ENCODE data around the gene GPN3. TPM values are rescaled to one million over a fixed set of nuclear protein-coding genes. Genes with fewer than 3 reads are reported as not detected.

Gene GPN3
- total RNA-seq, result 50.3 and 55.5 TPM in 2 replicates

DNA sequence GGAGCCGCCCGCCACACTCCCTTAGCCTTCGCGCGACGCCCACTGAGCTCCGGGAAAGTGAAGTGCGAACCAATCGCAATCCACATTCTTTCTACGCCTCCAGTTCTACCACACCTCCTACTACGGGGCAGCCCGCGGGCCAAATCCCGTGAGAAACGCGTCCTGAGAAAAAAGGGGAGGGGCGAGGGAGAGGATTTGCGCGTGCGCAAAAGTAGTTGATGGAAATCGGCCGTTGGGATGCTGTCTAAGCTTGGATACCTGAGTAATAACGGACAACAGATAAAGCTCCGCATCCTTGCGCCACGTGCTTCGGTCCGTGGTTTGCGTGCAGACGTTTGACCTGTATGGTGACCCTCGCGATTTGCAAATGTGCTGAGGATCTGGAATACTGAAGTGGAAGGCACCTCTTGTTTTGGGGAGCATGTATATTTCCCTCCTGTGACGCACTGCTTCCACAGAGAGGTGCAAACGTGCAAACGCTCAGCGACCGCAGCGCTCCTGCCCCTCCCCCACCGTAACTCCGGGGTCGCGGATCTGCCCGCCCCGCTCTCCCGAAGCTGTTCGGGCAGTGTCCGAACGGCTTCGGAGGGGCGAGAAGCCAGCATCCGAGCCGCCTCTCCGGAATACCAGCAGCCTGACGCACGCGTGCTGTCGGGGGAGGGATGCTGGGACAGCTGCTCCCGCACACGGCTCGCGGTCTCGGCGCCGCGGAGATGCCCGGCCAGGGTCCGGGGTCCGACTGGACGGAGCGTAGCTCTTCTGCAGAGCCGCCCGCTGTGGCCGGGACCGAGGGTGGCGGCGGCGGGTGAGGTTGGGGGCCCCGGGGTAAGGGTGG is at the start of gene GPN3, which contains the start of gene FAM216A:
Gene GPN3 (minus strand): TSS at position 44 of the 835 bp plus-strand sequence. CDS start 54 bp downstream, outside the sequence.
Gene FAM216A (plus strand): TSS at position 632 of the 835 bp plus-strand sequence. CDS start 31 bp downstream, at position 663.
- Mint-ChIP-seq H3K9me3 (no peaks in the 10 kb centered on the region), H3K36me3 (ENCODE audit: low read depth) (peaks cover 19% of the 10 kb centered on the region), H3K4me1 (ENCODE audit: low read depth) (peaks cover 31% of the 10 kb centered on the region), H3K27me3 (ENCODE audit: insufficient read depth) (no peaks in the 10 kb centered on the region), H3K27ac (peak within 1 kb of the TSS; percentile 95), H3K4me3 (peak within 1 kb of the TSS; percentile 96)
- intact Hi-C loops (cut with micrococcal nuclease), result loop anchor here (1.0 to 10.0 kb wide), 14 partner anchors 18 to 356 kb away; partner anchors contain the start of genes ANAPC7, ARPC3, ATP2A2 and PPP1CC
- DNase-seq (ENCODE audit: low spot score), result peak; percentile 96

DNA sequence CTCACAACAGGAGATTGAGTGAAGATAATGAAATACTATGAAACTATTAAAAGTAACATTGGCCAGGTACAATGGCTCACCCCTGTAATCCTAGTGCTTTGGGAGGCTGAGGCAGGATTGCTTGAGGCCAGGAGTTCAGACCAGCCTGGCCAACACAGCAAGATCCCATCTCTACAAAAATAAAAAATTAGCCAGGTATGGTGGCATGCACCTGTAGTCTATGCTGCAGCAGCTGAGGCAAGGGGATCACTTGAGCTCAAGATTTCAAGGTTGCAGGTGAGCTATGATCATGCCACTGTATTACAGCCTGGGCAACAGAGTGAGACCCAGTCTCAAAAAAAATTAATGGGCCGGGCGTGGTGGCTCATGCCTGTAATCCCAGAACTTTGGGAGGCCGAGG is 48.9 kb upstream of the GPN3 start:
- no peaks in the 10 kb centered on the region for H3K4me1 Mint-ChIP-seq (ENCODE audit: low read depth)
- no peaks in the 10 kb centered on the region for H3K9me3 Mint-ChIP-seq
- no peaks in the 10 kb centered on the region for H3K36me3 Mint-ChIP-seq (ENCODE audit: low read depth)
- H3K27me3 Mint-ChIP-seq (ENCODE audit: insufficient read depth), result peaks cover 6% of the 10 kb centered on the region
- H3K4me3 Mint-ChIP-seq, result no peak overlapping the region
- no peak for DNase-seq (ENCODE audit: low spot score)
- H3K27ac Mint-ChIP-seq, result no peak overlapping the region
- intact Hi-C loops (cut with micrococcal nuclease), result no loop called here

DNA sequence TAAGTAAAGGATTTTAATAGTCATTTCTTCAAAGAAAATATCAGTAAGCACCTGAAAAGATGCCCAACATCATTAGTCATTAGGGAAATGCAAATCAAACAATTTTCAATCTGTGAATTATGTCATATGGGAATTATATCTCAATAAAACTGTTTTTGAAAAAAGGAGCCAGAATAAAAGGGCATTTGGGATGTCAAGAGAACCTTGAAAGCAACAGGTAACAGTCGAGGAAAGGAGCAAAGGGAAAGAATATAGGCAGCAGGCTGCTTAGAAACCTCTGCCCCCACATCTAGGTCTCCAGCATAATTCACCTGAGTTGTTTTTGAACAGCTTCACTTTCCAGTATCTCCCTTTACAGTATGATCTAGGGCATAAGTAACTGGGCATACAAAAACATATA is 46.3 kb upstream of the GPN3 start:
- intact Hi-C loops (cut with micrococcal nuclease), result loop anchor here (5.0 kb wide), 1 partner anchor 373 kb away; no protein-coding TSS in a partner anchor
- Mint-ChIP-seq H3K36me3 (ENCODE audit: low read depth) (no peaks in the 10 kb centered on the region), H3K27me3 (ENCODE audit: insufficient read depth) (peaks cover 18% of the 10 kb centered on the region), H3K4me3 (no peak overlapping the region), H3K9me3 (no peaks in the 10 kb centered on the region), H3K4me1 (ENCODE audit: low read depth) (no peaks in the 10 kb centered on the region), H3K27ac (no peak overlapping the region)
- no peak for DNase-seq (ENCODE audit: low spot score)

DNA sequence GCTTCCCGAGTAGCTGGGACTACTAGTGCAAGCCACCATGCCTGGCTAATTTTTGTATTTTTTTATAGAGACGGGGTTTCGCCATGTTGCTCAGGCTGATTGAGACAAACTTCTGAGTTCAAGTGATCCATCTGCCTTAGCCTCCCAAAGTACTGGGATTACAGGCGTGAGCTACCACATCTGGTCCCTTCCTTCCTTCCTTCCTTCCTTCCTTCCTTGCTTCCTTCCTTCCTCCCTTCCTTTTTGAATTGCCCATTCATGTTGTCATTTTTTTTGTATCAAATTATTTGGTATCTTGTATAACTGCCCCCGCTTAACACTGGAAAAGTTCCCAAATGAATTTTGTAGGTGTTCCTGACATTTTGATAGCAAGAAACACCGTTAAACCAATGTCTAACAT is 45.8 kb upstream of the GPN3 start:
- H3K27me3 Mint-ChIP-seq (ENCODE audit: insufficient read depth), result peaks cover 19% of the 10 kb centered on the region
- no peaks in the 10 kb centered on the region for H3K9me3 Mint-ChIP-seq
- intact Hi-C loops (cut with micrococcal nuclease), result loop anchor here (2.0 to 5.0 kb wide), 2 partner anchors 63 to 373 kb away; partner anchors contain the start of gene ARPC3
- no peaks in the 10 kb centered on the region for H3K4me1 Mint-ChIP-seq (ENCODE audit: low read depth)
- no peak for DNase-seq (ENCODE audit: low spot score)
- H3K36me3 Mint-ChIP-seq (ENCODE audit: low read depth), result no peaks in the 10 kb centered on the region
- H3K27ac Mint-ChIP-seq, result no peak overlapping the region
- no peak overlapping the region for H3K4me3 Mint-ChIP-seq

DNA sequence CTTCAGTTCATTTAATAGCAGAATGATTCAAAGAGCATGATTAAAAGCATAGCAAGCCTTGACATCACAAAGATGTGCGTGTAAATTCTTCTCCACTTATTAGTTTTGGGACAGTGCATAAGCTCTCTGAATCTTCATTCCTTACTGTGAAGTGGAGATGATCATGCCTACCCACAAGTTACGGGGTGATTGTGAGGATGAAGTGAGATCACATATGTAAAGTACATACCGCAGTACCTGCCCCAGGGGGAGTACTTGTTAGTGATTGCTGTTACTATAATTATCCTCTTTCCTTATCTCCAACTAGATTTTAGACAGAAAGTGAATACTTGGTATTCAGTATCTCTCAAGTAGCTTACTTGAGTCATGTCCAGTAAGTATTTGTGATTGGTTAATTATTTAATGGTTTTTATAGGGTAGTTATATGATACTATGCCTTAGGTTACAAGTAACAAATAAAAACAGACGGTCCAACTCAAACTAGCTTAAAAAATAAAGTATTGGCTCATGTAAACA is 40.1 kb upstream of the GPN3 start:
- no peak for DNase-seq (ENCODE audit: low spot score)
- Mint-ChIP-seq H3K9me3 (no peaks in the 10 kb centered on the region), H3K27ac (no peak overlapping the region)

DNA sequence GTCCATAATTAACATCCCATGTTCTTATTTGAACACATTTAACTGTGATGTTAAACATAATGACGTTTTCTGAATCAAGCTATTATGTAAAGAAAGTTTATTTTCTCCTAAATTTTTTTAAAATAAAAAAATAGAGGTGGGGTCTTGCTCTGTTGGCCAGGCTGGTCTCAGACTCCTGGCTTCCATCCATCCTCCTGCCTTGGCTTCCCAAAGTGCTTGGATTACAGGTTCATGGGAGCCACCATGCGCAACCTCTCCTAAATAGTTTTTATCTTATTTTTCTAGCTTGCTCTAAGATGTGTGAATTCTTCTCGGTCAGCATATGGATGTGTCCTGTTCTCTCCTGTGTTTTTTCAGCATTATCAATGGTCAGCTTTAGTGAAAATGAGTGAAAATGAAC is 37.3 kb upstream of the GPN3 start:
- H3K27me3 Mint-ChIP-seq (ENCODE audit: insufficient read depth), result peaks cover 7% of the 10 kb centered on the region
- H3K36me3 Mint-ChIP-seq (ENCODE audit: low read depth), result peaks cover 6% of the 10 kb centered on the region
- no peak overlapping the region for H3K4me3 Mint-ChIP-seq
- H3K4me1 Mint-ChIP-seq (ENCODE audit: low read depth), result peaks cover 13% of the 10 kb centered on the region
- H3K27ac Mint-ChIP-seq, result no peak overlapping the region
- DNase-seq (ENCODE audit: low spot score), result no peak
- intact Hi-C loops (cut with micrococcal nuclease), result no loop called here
- peaks cover 4% of the 10 kb centered on the region for H3K9me3 Mint-ChIP-seq

More for the DNA sequence above, 40.1 kb upstream of the GPN3 start:
- intact Hi-C loops (cut with micrococcal nuclease), result no loop called here
- no peaks in the 10 kb centered on the region for H3K36me3 Mint-ChIP-seq (ENCODE audit: low read depth)
- H3K4me1 Mint-ChIP-seq (ENCODE audit: low read depth), result no peaks in the 10 kb centered on the region
- peaks cover 15% of the 10 kb centered on the region for H3K27me3 Mint-ChIP-seq (ENCODE audit: insufficient read depth)
- no peak overlapping the region for H3K4me3 Mint-ChIP-seq

DNA sequence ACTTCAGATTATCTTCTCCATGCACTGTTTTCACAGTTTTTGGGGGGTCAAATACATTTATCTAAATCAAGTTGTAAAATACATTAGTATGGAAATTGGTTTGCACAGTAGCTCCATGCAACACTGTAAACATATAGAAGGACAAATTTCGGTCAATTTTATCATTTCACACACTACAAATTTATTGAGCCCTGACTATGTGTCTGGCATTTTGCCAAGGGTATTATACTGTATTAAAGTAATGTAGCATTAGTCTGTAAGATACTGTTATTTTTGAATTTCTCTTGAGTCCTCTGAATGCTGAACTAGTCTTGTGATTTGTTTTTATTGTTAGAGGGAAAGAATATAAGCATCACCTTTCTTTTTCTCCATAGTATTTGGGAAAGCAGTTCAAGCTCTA is 35.4 kb upstream of the GPN3 start:
- no peak overlapping the region for H3K27ac Mint-ChIP-seq

DNA sequence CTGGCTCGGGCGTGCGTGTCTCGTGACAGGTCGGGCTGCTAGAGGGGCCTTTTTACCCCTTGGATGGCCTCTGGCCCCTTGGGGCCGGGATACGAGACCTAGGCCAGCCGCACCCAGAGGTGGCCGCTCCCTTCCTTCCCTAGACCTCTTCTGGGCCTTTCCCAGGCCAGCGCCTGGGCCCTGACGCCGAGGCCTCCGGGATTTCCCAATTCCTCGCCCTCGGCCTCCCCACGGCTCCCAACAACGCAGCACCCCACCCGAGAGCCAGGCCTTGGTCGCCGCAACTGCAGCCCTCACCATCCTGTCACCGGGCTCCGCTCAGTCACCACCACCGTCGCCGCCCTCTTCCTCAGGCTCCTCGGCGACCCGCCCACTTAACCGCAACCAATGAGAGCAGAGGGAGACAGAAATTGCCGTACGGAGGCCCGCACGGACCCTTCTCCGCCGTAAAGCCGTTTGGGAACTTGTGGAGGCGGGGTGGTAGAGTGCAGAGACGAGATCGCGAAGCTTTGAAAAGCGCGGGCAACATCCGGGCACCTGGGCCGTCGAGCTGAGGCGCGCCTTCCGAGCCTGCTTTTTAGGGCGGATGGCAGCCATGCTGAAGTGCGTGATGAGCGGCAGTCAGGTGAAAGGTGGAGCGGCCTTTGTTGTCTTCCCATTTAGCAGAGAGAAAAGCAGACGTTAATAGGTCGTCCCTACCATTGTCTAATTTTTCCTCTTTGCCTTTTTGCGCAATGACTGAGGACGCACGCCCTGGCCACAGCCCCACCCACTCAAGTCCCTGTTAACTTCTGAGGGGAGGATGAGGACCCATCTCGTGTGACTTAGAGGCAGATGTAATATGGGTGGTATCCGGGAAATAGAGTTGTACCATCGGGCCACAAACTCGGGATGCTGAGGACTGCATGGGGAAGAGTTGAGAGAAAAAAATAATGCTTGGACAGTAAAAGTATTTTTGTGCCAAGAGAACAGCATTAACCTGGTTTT is 34.0 kb upstream of the GPN3 start, which contains the start of the genes RAD9B and VPS29:
Gene RAD9B (plus strand): TSS at position 580 of the 987 bp plus-strand sequence. CDS start 7 bp downstream, at position 587.
Gene VPS29 (minus strand): TSS at position 360 of the 987 bp plus-strand sequence. CDS start 60 bp downstream, at position 300.
- no peaks in the 10 kb centered on the region for H3K27me3 Mint-ChIP-seq (ENCODE audit: insufficient read depth)
- peaks cover 29% of the 10 kb centered on the region for H3K4me1 Mint-ChIP-seq (ENCODE audit: low read depth)
- peak within 1 kb of the TSS; percentile 90 for H3K27ac Mint-ChIP-seq
- H3K36me3 Mint-ChIP-seq (ENCODE audit: low read depth), result peaks cover 16% of the 10 kb centered on the region
- intact Hi-C loops (cut with micrococcal nuclease), result loop anchor here (1.0 to 5.0 kb wide), 7 partner anchors 34 to 380 kb away; partner anchors contain the start of genes ANAPC7, ARPC3, ATP2A2 and FAM216A
- H3K4me3 Mint-ChIP-seq, result peak within 1 kb of the TSS; percentile 90
- peak; percentile 99 for DNase-seq (ENCODE audit: low spot score)
- H3K9me3 Mint-ChIP-seq, result peaks cover 4% of the 10 kb centered on the region

More for the DNA sequence above, 35.4 kb upstream of the GPN3 start:
- no peaks in the 10 kb centered on the region for H3K27me3 Mint-ChIP-seq (ENCODE audit: insufficient read depth)
- H3K9me3 Mint-ChIP-seq, result peaks cover 4% of the 10 kb centered on the region
- H3K36me3 Mint-ChIP-seq (ENCODE audit: low read depth), result peaks cover 13% of the 10 kb centered on the region
- H3K4me1 Mint-ChIP-seq (ENCODE audit: low read depth), result peaks cover 29% of the 10 kb centered on the region
- H3K4me3 Mint-ChIP-seq, result no peak overlapping the region
- intact Hi-C loops (cut with micrococcal nuclease), result loop anchor here (2.0 to 5.0 kb wide), 3 partner anchors 184 to 381 kb away; partner anchors contain the start of genes ATP2A2, HVCN1 and IFT81
- no peak for DNase-seq (ENCODE audit: low spot score)

DNA sequence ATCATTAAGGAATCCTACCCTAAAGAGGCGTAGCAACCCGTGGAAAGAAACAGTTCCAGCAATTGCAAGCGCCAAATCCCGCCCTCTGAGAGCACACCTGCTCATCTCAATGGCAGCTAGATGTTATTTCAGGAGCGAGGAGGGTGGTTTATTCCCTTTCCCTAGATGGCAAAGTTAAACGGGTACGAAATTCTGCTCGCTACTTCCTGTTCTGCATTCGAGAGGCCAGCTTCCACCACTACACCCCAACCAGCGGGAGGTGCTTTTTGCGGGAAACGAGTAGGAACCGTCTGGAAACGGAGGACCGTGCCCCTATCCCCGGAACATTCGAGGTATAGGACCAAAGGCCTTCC is 33.3 kb upstream of the GPN3 start:
- peak overlapping the region; percentile 90 for H3K4me3 Mint-ChIP-seq
- peaks cover 29% of the 10 kb centered on the region for H3K4me1 Mint-ChIP-seq (ENCODE audit: low read depth)
- peak overlapping the region; percentile 90 for H3K27ac Mint-ChIP-seq
- H3K36me3 Mint-ChIP-seq (ENCODE audit: low read depth), result peaks cover 18% of the 10 kb centered on the region
- no peaks in the 10 kb centered on the region for H3K27me3 Mint-ChIP-seq (ENCODE audit: insufficient read depth)
- intact Hi-C loops (cut with micrococcal nuclease), result loop anchor here (5.0 kb wide), 2 partner anchors 186 to 379 kb away; partner anchors contain the start of genes HVCN1 and IFT81
- peaks cover 4% of the 10 kb centered on the region for H3K9me3 Mint-ChIP-seq
- DNase-seq (ENCODE audit: low spot score), result no peak

DNA sequence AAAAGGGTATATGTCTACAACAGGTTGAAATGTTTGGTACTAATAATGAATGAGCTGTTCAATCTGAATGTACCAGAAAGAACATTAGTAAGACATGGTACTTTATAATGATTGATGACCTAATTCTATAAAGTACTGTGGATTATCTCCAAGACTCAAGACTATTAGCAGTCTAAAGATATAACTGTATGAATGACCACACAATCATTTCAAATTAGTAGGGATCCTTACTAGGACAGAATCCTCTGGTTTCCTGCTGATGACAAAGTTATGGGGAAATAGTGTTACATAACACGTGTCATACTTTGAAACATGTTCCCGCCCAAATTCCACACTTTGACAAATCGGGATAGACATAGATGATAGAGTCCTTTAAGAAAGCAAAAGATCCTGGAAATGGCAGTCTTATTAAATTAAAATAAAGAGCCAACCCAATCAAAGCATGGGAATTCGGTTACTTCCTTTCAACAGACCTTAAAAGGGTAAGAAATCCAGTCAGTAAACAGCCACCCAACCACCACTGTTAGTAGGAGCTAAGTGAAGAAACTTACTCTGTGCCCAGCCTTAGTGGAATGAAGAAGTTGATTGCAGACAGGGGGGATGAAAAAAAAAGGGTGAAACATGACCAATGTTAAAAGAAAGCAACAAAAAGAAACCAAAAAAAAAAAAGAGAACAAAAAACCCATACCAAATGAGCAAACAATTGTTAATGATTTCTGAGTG is 31.1 kb upstream of the GPN3 start:
- Mint-ChIP-seq H3K4me1 (ENCODE audit: low read depth) (peaks cover 29% of the 10 kb centered on the region), H3K27ac (peak overlapping the region; percentile 73), H3K4me3 (peak overlapping the region; percentile 70), H3K36me3 (ENCODE audit: low read depth) (peaks cover 26% of the 10 kb centered on the region), H3K9me3 (peaks cover 4% of the 10 kb centered on the region), H3K27me3 (ENCODE audit: insufficient read depth) (no peaks in the 10 kb centered on the region)
- intact Hi-C loops (cut with micrococcal nuclease), result no loop called here
- no peak for DNase-seq (ENCODE audit: low spot score)

DNA sequence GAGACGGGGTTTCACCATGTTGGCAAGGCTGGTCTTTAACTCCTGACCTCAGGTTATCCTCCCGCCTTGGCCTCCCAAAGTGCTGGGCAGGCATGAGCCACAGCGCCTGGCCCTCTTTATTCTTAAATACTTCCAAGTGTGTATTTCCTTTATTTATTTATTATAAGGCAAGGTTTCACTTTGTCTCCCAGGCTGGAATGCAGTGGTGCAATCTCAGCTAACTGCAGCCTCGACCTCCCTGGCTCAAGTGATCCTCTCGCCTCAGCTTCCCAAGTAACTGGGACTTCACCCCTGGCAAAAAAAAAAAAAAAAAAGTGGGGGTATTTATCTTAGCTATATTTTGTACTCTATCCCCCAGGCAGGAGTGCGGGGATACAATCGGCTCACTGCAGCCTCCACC is 7.4 kb upstream of the GPN3 start:
- peaks cover 9% of the 10 kb centered on the region for H3K4me1 Mint-ChIP-seq (ENCODE audit: low read depth)
- DNase-seq (ENCODE audit: low spot score), result no peak
- H3K36me3 Mint-ChIP-seq (ENCODE audit: low read depth), result peaks cover 23% of the 10 kb centered on the region
- intact Hi-C loops (cut with micrococcal nuclease), result no loop called here
- H3K27ac Mint-ChIP-seq, result no peak overlapping the region
- no peaks in the 10 kb centered on the region for H3K27me3 Mint-ChIP-seq (ENCODE audit: insufficient read depth)
- no peak overlapping the region for H3K4me3 Mint-ChIP-seq
- H3K9me3 Mint-ChIP-seq, result no peaks in the 10 kb centered on the region

All from activated T-helper 1 cell treated with anti-CD3 and anti-CD28 coated beads, Interleukin-12 subunit alpha, Interleukin-12 subunit beta, Interleukin-2, Interleukin-4 antibody, amounts not matched to agents 30 ng/mL and 10 ng/mL and 1 ng/mL, durations not matched to agents 14 hours and 24 hours and 36 hours (primary cell).